GM23248 (cell line): ENCODE measurements around the gene PKNOX2.

ENCODE experiments used
- EZH2 ChIP-seq: fragments of 200-600 bp; sonication (generic); IDR thresholded peaks from 2 replicates; pipeline ENCODE4 v1.6.1; 2018; ENCODE audit warnings: antibody characterized with exemption, mild to moderate bottlenecking; ENCODE audit not compliant: insufficient read depth, poor library complexity, severe bottlenecking
- EZH2phosphoT487 ChIP-seq: fragments of 200-600 bp; sonication (generic); IDR thresholded peaks from 2 replicates; pipeline ENCODE4 v1.6.1; 2018; ENCODE audit warnings: antibody characterized with exemption, moderate library complexity, mild to moderate bottlenecking, low read depth; ENCODE audit not compliant: insufficient read depth

DNA sequence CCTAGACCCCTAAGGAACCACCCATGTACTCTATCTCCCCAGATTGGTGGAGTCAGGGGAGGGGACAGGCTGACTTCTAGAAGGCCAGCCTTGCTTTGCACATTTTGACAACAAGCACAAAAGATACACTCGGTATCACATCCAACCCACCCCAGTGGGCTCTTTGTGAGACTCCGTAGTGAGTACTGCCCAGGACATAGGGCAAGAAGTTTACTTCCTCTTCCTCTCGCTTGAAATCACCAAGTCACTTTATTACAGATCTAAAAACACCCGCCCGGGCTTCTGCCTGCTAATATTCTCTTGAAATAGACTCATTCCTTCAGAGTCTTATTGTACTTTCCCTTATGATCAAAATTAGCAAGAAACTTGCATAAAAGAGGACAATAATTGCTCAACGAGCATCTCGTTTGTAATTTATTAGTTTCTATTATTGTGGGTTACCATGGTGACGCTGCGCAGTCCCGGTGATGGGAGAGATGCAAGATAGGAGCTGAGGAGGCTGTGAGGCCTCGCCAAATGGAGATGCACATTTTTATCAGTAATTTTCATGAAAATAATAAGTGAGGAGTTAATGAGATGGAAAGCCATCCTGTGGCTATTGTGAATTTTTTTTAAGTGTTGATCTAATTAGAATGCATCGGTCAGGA is 234.6 kb downstream of the PKNOX2 start:
- TF ChIP-seq EZH2 (no peak), EZH2phosphoT487 (no peak)
